HCT116 (cell line): ENCODE data around the gene PPFIA2. TPM values are rescaled to one million over a fixed set of nuclear protein-coding genes. Genes with fewer than 3 reads are reported as not detected.

Experiments
- ATAC-seq: fragments of 200-7000 bp; cut with Tn5 transposase; 2 replicates; pipeline ENCODE4 v1.9.1; 2020; ENCODE audit warnings: mild to moderate bottlenecking, moderate library complexity
- BruUV-seq: library from RNA; stranded (reverse); fragments of 400-500 nt; replicated peaks from 2 replicates; lab custom pipeline; 2021; lab: Mats Ljungman, UMichigan
- CTCF ChIA-PET: fragments of 300-600 bp; sonication (Branson Sonifier 250); formaldehyde crosslinking; loops from one replicate; lab custom pipeline; 2021; ENCODE audit warnings: antibody characterized with exemption; lab: Charles Lee
- POLR2A ChIA-PET: fragments of 300-600, 350-600 bp; sonication (Branson Sonifier 250); formaldehyde crosslinking; loops from one replicate; lab custom pipeline; 2021; ENCODE audit warnings: antibody characterized with exemption; lab: Charles Lee
- RAD21 ChIA-PET, 2 experiments: fragments of 300-600 bp; sonication (Branson Sonifier 250); formaldehyde crosslinking; loops; one replicate each; lab custom pipeline; 2023; ENCODE audit warnings: low total read pairs in 2 of 2; ENCODE audit not compliant: uncharacterized antibody in 2 of 2, unreplicated experiment in 2 of 2, low non-redundant PET in 1 of 2; lab: Charles Lee
- DNase-seq: peaks from one replicate; pipeline ENCODE4 v3.0.0-alpha.2; 2010; ENCODE audit warnings: low read depth, low spot score
- H2AFZ ChIP-seq: fragments of 200-600 bp; shearing (Covaris generic), sonication (generic); 2 replicates; pipeline ENCODE4 v1.6.1; 2017; ENCODE audit warnings: low read depth, mixed run types, mixed read lengths, antibody characterized with exemption, low read length; ENCODE audit not compliant: poor library complexity, severe bottlenecking
- H3K27ac ChIP-seq: 2 replicates; pipeline ENCODE4 v1.5.1; 2012; ENCODE audit warnings: low read depth, low read length
- H3K27me3 ChIP-seq: fragments of 200-600 bp; sonication (generic); 2 replicates; pipeline ENCODE4 v1.6.1; 2016; ENCODE audit warnings: mixed run types, low read length, mixed read lengths; ENCODE audit not compliant: insufficient read depth
- H3K36me3 ChIP-seq, 2 experiments: fragments of 200-500 bp in 1 of 2; fragments of 200-600 bp in 1 of 2; sonication (Bioruptor generic) in 1 of 2; sonication (generic) in 1 of 2; 2 replicates each; pipeline versions ENCODE4 v1.5.1 to v1.6.1; 2014 to 2016; ENCODE audit warnings: low read length in 2 of 2, inconsistent platforms in 1 of 2, mixed read lengths in 1 of 2, mixed run types in 1 of 2; ENCODE audit not compliant: insufficient read depth in 2 of 2, control insufficient read depth in 1 of 2
- H3K4me1 ChIP-seq, 2 experiments: fragments of 200-600 bp in 1 of 2; sonication (generic) in 1 of 2; 2 replicates each; pipeline versions ENCODE4 v1.5.1 to v1.6.1; 2012 to 2017; ENCODE audit warnings: low read length in 2 of 2, inconsistent platforms in 1 of 2, mild to moderate bottlenecking in 1 of 2, mixed read lengths in 1 of 2, mixed run types in 1 of 2, moderate library complexity in 1 of 2; ENCODE audit not compliant: insufficient read depth in 2 of 2, control insufficient read depth in 1 of 2
- H3K4me2 ChIP-seq: fragments of 200-600 bp; sonication (generic); 2 replicates; pipeline ENCODE4 v1.6.1; 2017; ENCODE audit warnings: mixed run types, low read length, mixed read lengths
- H3K4me3 ChIP-seq, 2 experiments: fragments of 200-600 bp in 1 of 2; sonication (generic) in 1 of 2; replicated peaks in 1 of 2; 2 replicates each; pipeline ENCODE4 v1.5.1; 2011 to 2016; ENCODE audit warnings: low read length in 2 of 2, control low read depth in 1 of 2, low read depth in 1 of 2, mild to moderate bottlenecking in 1 of 2, mixed read lengths in 1 of 2, mixed run types in 1 of 2
- H3K79me2 ChIP-seq: fragments of 200-600 bp; sonication (generic); 2 replicates; pipeline ENCODE4 v1.6.1; 2017; ENCODE audit warnings: mild to moderate bottlenecking, mixed run types, low read length, moderate library complexity, mixed read lengths; ENCODE audit not compliant: insufficient read depth
- H3K9ac ChIP-seq: fragments of 200-600 bp; sonication (generic); 2 replicates; pipeline ENCODE4 v1.6.1; 2016; ENCODE audit warnings: low read length, mixed read lengths
- H3K9me2 ChIP-seq: fragments of 200-600 bp; sonication (generic), shearing (Covaris generic); 2 replicates; pipeline ENCODE4 v1.6.1; 2017; ENCODE audit warnings: mixed run types, mild to moderate bottlenecking, moderate library complexity; ENCODE audit not compliant: insufficient read depth
- H3K9me3 ChIP-seq, 2 experiments: fragments of 200-500 bp in 1 of 2; fragments of 200-600 bp in 1 of 2; sonication (Bioruptor generic) in 1 of 2; sonication (generic) in 1 of 2; 2 replicates each; pipeline ENCODE4 v1.6.1; 2014 to 2017; ENCODE audit warnings: low read length in 2 of 2, mixed read lengths in 2 of 2, inconsistent platforms in 1 of 2, low read depth in 1 of 2, mild to moderate bottlenecking in 1 of 2, mixed run types in 1 of 2, moderate library complexity in 1 of 2; ENCODE audit not compliant: control insufficient read depth in 1 of 2, insufficient read depth in 1 of 2
- H4K20me1 ChIP-seq: fragments of 200-600 bp; sonication (generic), shearing (Covaris generic); 2 replicates; pipeline ENCODE4 v1.6.1; 2017; ENCODE audit warnings: mixed run types, mild to moderate bottlenecking, moderate library complexity; ENCODE audit not compliant: insufficient read depth
- CBX3 ChIP-seq: IDR thresholded peaks from 2 replicates; pipeline ENCODE4 v1.6.1; 2012; ENCODE audit warnings: low read depth
- CEBPB ChIP-seq: IDR thresholded peaks from 2 replicates; pipeline ENCODE4 v1.6.1; 2012; ENCODE audit warnings: low read depth
- EGR1 ChIP-seq: IDR thresholded peaks from 2 replicates; pipeline ENCODE4 v1.6.1; 2012; ENCODE audit warnings: low read depth
- ELF1 ChIP-seq: IDR thresholded peaks from 2 replicates; pipeline ENCODE4 v1.6.1; 2012; ENCODE audit warnings: low read depth, borderline replicate concordance
- EZH2phosphoT487 ChIP-seq: fragments of 200-600 bp; IDR thresholded peaks from 2 replicates; pipeline ENCODE4 v1.6.1; 2018; ENCODE audit warnings: antibody characterized with exemption, borderline replicate concordance
- FOSL1 ChIP-seq: IDR thresholded peaks from 2 replicates; pipeline ENCODE4 v1.6.1; 2012; ENCODE audit warnings: low read depth
- JUND ChIP-seq: IDR thresholded peaks from 2 replicates; pipeline ENCODE4 v1.6.1; 2012
- MAX ChIP-seq: IDR thresholded peaks from 2 replicates; pipeline ENCODE4 v1.6.1; 2012
- POLR2AphosphoS5 ChIP-seq: IDR thresholded peaks from 2 replicates; pipeline ENCODE4 v1.6.1; 2011; ENCODE audit warnings: mild to moderate bottlenecking, low read depth, low read length, moderate library complexity
- RAD21 ChIP-seq: IDR thresholded peaks from 2 replicates; pipeline ENCODE4 v1.6.1; 2012; ENCODE audit warnings: low read depth, mild to moderate bottlenecking
- REST ChIP-seq: IDR thresholded peaks from 2 replicates; pipeline ENCODE4 v1.6.1; 2012; ENCODE audit warnings: low read depth
- SIN3A ChIP-seq: IDR thresholded peaks from 2 replicates; pipeline ENCODE4 v1.6.1; 2012; ENCODE audit warnings: low read depth
- SP1 ChIP-seq: IDR thresholded peaks from 2 replicates; pipeline ENCODE4 v1.6.1; 2012; ENCODE audit warnings: low read depth
- SRF ChIP-seq: IDR thresholded peaks from 2 replicates; pipeline ENCODE4 v1.6.1; 2012; ENCODE audit warnings: low read depth
- TCF7L2 ChIP-seq: IDR thresholded peaks from 2 replicates; pipeline ENCODE4 v1.7.0; 2011; ENCODE audit warnings: borderline replicate concordance, inconsistent platforms; ENCODE audit not compliant: insufficient read depth, insufficient read length; ENCODE audit errors: extremely low read depth
- ZBTB33 ChIP-seq: IDR thresholded peaks from 2 replicates; pipeline ENCODE4 v1.6.1; 2011; ENCODE audit warnings: mild to moderate bottlenecking, low read length, moderate library complexity; ENCODE audit not compliant: insufficient replicate concordance; ENCODE audit errors: extremely low read depth
- intact Hi-C: fragments of 100-400 bp; cut with micrococcal nuclease; formaldehyde crosslinking; loops from 2 replicates; pipeline ENCODE4 v1.10.0; 2022
- total RNA-seq: library from RNA; stranded (reverse); gene quantifications from one replicate; pipeline ENCODE4 v1.2.1, GENCODE V29; 2021; ENCODE audit not compliant: unreplicated experiment

Gene PPFIA2
- total RNA-seq, 1 experiment from 2014 or later = not detected

GRCh38 chr12:81403348-81403747 lies 355.8 kb downstream of the PPFIA2 start:
- RAD21 ChIA-PET = no interaction called here

More at GRCh38 chr12:81403348-81403747, 355.8 kb downstream of the PPFIA2 start:
- BruUV-seq = no TSS peak
- Histone ChIP-seq H3K36me3 (no peaks in the 10 kb centered on the region), H3K4me1 (no peaks in the 10 kb centered on the region), H3K9me3 (no peaks in the 10 kb centered on the region), H3K27me3 (no peaks in the 10 kb centered on the region), H2AFZ (no peak overlapping the region), H3K9me2 (no peaks in the 10 kb centered on the region; the same call in 1 of the 2 replicates), H3K4me3 (no peak overlapping the region), H3K79me2 (no peaks in the 10 kb centered on the region), H3K27ac (no peak overlapping the region), H4K20me1 (no peaks in the 10 kb centered on the region), H3K9ac (no peak overlapping the region), H3K4me2 (no peak overlapping the region)
- DNase-seq (no peak), ATAC-seq (no peak)
- POLR2A ChIA-PET = no interaction called here
- CTCF ChIA-PET = no interaction called here
- TF ChIP-seq SRF = no peak
- no peak for TF ChIP-seq CBX3
- TF ChIP-seq TCF7L2 = no peak
- no peak for TF ChIP-seq CEBPB
- no peak for TF ChIP-seq ZBTB33
- TF ChIP-seq EGR1 = no peak
- no peak for TF ChIP-seq RAD21
- no peak for TF ChIP-seq REST
- no peak for TF ChIP-seq ELF1
- TF ChIP-seq MAX = no peak
- no peak for TF ChIP-seq SIN3A
- no peak for TF ChIP-seq JUND
- TF ChIP-seq EZH2phosphoT487 = no peak
- no peak for TF ChIP-seq FOSL1
- TF ChIP-seq SP1 = no peak
- no peak for TF ChIP-seq POLR2AphosphoS5
- intact Hi-C loops = no loop called here
